ENCODE data around the gene AVPI1.
A peak's percentile ranks its signal among the peaks of the same experiment; 100 is the strongest.
"Not testable (repeated sequence)": the region's sequence is repeated elsewhere in the genome, so short reads cannot be mapped to it uniquely, and the experiment has no call there.

Gene AVPI1

DNA sequence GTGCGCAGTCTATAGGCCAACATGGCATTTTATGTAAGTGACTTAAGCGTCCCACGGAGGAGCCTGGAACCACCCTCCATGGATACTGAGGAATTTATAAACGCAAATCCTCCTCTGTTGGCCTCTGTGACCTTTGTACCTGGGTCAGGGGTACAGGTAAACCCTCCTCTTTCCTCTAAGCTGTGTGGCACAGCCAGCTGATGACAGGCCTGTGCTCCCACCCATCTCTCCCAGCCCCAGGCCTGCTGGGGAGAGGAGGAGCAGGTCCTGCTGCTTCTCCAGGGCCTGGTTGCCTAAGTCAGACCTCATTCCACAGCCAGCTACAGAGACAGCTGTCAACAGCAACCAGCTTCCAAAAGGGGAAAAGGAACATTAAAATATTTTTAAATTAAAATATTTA is 5.0 kb downstream of the AVPI1 start:
- no peak for DNase-seq (ENCODE audit: low read depth)

DNA sequence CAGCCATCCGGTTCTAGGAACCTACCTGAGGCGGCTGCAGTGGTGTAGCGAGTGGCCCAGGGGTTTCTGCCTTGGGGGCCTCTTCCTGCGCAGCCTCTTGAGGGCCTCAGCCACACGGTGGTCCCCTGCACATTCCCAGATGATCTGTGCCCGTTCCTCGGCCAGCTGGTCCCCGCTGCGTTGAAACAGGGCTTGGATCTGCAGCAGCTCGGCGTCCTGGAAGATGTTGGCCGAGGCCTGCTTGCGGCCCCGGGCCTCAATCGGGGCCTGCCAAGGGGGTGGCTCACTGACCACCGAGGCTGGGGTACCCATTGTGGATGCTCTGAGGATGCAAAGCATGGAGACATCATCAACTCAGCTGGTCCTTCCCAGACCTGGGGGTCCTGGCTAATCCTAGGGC is 7.4 kb downstream of the AVPI1 start:
- DNase-seq (ENCODE audit: low read depth): no peak

DNA sequence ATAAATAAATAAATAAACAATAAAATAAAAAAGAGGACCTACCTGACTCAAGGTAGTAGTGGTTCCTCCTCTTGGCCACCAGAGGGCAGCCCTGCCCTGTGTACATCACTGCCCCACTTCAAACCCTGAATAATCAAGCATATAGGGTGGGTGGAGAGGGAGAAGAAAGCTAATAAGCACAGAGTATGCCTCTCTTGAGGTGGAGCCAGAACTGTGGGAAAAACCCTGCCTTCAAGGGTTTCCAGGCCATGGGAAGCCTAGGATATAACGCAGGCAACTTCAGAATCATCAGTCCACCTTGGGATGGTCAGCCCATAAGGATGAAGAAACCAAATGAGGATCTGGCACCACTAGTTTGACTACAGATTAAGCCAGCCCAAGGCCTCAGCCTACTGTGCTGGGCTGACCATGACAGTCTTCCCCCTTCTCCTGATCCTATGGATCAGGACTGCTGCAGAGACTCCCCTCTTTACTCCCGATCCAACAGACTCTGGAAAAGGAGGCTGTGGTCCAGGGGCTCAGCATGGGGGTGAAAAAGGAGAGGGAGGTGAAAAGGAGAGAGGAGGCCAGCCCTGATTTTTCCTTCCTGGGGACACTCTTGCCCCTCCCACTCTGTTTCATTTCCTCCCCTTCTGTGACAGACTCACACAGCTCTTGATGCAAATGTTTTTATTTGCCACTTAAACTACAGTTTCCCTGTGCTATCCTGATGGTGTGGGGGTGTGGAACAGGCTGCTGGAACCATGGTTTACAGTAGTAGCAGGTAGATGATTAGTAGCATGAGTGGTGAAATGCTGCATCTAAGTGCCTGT is 10.1 kb downstream of the AVPI1 start:
- DNase-seq (ENCODE audit: low read depth): no peak

DNA sequence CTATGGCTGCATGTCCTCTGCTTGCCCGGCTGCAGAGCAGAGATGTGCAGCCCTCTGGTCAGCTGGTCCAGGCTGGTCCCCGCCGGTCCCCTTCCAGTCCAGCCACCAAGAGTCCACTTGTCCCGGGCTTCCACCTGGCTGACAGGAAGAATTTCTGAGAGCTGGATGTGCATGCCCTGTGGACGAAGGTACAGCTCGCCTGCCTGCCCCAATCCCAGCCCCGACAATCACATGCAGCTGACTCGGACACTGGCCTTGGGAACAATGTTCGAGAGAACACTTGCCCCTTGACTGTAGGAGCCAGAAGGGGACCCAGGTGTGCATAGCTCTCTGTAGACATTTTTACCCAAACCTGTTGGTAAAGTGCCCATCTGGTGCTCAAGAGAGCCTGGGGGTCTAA is 11.8 kb downstream of the AVPI1 start:
- DNase-seq (ENCODE audit: low read depth): no peak

DNA sequence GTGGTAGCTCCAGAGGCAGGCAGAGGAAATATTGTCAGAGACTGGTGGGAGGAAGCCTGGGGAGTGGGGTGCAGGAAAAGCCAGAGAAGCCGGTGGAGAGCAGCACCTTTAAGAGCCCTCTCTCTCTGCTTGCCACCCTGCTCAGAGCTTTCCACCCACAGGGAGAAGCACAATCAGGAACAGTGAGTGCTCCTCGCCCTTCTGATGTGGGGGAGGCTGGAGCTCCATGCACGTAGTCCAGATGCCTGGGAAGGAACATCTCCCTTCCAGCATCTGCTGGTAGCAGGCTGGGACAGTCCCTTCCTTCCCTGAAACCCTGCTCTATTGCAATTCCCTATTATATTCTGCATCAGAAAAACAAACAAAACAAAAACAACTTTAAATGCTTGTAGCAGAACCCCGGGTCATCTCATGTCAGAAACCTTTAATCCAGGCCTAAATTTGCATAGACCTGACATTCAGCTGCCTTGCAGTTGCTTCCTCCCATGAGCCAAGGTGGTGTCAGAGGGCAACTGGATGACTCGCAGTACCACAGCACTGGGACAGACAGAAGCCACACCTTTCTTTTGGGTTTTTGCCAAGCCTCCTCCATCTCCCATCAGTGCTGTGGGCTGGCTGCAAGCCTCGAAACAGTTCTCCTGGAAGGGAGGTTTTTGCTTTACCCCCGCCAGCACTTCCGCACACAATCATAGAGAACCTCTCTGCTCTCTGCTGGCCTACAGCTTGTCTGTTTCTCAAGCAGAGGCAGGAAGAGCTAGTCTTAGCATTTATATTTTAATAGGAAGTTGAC is 13.1 kb downstream of the AVPI1 start:
- no peak for DNase-seq (ENCODE audit: low read depth)

DNA sequence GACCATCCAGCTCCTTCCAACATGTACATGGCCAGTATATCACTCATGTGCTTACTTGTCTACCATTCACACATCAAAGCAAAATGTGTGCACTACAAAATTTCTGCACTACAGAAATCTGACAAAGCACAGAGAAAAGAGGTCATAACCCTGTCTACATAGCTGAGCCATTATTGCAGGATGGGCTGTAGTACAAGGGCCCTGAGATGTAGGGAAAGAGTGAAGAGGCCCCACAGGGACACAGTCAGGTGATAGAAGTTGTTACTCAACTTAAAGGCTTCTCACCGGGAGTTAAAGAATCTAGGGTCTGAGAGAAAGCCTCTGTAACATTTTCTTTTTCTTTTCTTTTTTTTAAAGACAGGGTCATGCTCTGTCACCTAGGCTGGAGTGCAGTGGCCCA is 17.5 kb downstream of the AVPI1 start:
- DNase-seq (ENCODE audit: low read depth): no peak

DNA sequence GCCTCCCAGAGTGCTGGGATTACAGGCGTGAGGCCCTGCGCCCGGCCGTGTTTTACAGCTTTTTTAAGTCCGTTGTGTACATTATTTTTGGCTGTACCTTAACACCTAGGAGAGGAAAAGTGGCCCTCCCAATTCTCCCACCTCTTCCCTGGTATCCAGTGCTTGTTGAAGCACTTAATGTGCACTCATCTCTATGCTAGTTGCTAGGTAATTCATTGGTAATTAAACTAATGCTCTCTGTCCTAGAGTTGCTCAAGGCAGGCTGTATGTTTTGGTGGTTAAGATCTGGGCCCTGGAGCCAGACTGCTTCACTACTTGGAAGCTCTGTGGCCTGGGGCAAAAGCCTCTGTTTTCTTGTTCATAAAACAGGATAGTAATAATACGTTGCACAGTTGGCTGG is 19.6 kb downstream of the AVPI1 start:
- DNase-seq (ENCODE audit: low read depth): no peak

DNA sequence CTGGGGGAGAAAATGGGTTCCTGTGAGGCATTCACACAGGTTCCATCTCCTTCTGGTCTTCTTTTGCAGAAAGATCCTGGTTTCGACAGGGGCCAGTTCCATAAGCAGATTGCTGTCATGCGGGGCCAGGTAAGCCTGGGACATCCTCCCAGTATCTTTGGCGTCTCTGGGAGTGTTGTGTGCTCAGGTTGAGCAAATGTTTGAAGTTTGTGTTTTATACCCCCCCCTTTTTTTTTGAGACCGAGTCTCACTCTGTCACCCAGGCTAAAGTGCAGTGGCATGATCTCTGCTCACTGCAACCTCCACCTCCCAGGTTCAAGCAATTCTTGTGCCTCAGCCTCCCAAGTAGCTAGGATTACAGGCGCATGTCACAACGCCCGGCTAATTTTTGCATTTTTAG is 20.0 kb downstream of the AVPI1 start:
- no peak for DNase-seq (ENCODE audit: low read depth)

DNA sequence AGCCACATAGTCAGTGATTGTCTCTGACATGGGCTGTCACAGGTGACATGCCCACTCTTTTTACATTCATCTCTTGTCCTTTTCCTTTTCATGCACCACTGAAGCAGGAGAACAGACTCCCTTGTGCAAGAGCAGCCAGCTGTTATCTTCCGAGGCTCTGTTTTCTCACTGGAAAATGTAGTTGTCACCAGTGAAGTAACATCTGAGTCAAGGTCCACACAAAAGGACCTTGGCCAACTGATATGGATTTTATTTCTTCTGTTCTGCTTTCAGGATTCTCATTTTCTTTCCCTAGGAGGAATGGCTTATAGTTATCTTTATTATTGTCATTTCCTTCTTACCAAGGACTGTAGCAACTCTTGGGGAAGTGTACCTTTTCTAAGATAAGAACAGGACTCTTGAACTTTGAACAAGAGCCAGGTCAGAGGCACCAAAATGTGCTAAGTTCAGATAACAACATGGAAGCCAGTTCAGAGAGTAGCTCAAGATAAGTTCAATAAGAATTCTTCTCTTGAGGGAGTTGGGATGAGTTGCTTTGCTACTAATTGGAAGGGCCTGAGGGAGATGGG is 22.7 kb downstream of the AVPI1 start:
- DNase-seq (ENCODE audit: low read depth): no peak

DNA sequence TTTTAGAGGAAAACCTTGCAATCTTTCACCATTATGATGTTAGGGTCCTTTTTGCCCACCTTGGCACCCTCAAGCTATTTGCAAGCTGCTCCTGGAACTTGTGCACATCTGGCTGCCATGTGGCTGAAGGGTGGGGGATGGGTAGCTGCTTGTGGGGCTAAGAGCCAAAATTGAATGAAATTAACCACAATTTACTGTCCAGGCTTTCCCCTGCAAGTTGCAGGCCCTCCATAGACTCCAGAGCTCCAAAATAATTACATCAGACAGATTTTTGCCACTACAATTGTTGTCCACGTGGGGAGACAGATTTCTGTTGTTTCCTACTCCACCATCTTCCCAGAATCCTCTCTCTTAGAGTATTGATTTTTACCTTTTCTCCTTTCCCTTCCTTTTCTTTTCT is 27.5 kb downstream of the AVPI1 start:
- no peak for DNase-seq (ENCODE audit: low read depth)

DNA sequence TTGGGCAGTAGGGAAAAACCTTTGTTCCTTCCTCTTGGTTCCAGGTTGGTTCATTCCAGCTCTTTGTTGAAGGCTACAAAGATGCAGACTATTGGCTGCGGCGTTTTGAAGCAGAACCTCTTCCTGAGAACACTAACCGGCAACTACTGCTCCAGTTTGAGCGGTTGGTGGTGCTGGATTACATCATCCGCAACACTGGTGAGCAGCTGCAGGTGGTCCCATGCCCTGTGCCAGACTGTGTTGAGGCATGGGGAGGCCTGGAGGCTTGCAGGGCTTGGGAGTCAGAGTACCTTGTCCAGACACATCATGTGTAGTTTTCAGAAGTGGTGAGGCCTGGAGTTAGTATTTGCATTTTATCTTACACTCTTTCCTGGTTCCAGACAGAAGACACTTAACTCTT is 30.3 kb downstream of the AVPI1 start:
- no peak for DNase-seq (ENCODE audit: low read depth)

DNA sequence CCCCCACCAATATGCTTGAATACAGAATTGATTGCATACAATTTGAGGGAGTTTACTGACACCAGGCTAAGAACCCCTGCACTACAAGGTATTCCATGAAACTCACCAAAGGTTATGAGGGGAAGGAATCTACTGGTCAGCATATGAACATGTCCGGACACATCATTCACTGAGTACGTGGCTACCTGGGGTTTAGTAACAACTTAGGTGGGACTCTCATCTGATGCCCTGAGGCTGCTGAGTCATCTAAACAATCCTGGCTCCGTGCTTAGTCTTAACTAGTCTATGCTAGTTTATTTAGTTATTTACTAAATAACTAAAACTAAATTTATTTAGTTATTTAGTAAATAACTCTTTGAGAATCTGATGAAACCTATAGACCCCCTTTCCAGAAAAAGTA is 35.3 kb downstream of the AVPI1 start:
- DNase-seq (ENCODE audit: low read depth): no peak

DNA sequence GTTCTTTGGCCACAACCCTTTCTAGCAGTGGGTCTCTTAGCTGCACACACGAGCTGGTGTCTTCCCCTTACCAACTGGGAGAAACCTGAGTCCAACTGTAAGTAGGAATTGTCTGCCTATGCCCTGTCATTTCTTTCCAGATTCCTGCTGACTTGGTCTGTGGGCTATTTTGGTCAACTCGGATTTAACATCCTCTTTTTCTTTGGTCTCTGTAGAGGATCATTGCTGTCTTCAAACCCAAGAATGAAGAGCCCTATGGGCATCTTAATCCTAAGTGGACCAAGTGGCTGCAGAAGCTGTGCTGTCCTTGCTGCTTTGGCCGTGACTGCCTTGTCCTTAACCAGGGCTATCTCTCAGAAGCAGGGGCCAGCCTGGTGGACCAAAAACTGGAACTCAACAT is 36.3 kb downstream of the AVPI1 start:
- no peak for DNase-seq (ENCODE audit: low read depth)

DNA sequence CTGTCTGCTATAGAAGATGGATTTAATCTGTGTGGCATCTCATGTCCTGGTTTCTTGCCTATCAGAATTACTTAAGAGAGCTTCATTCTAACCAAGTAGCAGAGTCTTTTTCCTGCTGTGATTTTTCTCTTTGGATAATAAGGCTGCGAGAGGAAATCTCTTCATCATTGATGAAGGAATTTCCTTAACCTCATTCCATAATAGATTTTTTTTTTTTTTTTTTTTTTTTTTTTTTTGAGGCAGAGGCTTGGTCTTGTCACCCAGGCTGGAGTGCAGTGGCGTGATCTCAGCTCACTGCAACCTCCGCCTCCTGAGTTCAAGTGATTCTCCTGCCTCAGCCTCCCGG is 37.7 kb downstream of the AVPI1 start:
- not testable (repeated sequence) for DNase-seq (ENCODE audit: low read depth)

DNA sequence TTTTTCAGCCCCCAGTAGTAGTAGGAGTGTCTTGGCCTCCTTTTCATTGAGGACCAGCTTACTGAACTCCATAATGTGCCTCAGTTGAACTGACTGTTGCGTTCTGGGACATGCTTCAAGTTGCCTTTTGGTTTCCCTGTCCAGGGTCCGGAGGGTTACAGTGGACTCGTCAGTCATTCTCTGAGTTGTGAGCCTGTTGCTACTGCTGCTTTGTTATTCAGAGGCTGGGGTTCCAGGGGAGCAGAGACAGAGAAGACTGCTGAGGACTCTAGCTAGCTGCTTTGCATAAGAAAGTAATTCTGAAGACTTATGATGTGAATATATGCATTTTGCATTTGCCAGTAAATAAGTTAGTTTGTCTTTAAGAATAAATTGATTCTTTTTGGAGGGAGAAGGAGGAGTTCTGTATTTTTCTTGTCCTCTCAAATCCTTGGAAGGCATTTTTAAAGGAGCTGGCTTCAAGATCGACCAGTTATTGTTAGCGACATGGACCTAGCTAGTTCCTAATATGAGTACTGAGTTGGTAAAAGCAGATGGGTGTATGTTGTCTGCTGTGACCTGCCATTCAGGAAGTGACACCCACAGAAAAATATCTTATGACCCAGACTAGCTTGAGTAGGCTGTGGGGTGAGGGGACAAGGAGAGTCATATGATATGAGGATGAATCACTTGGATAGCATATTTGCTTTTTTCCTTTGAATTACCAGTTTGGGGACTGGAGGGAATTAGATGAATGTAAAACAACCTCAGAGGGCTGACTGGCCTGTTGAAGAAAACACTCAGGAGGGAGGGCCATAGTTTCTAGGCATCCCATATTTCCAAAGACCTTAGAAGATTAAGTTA is 38.3 kb downstream of the AVPI1 start:
- no peak for DNase-seq (ENCODE audit: low read depth)

DNA sequence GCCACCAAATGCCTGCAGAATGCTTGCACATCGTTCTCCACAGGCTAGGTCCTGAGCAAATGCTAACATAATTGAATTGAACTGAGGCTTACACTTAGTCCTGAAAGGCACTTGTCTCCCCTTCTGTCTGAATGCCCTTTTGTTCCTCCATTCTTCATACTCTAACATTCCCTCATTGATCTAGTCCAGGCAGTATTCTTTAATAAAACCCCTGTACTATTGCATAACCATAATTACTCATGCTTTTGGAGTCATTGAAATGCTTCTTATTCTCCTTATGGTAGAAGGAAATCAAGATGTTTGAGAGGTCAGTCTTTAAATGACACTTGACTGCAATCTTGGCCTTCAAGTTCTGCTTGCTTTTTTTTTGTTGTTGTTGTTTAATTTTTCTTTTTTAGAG is 39.5 kb downstream of the AVPI1 start:
- no peak for DNase-seq (ENCODE audit: low read depth)

DNA sequence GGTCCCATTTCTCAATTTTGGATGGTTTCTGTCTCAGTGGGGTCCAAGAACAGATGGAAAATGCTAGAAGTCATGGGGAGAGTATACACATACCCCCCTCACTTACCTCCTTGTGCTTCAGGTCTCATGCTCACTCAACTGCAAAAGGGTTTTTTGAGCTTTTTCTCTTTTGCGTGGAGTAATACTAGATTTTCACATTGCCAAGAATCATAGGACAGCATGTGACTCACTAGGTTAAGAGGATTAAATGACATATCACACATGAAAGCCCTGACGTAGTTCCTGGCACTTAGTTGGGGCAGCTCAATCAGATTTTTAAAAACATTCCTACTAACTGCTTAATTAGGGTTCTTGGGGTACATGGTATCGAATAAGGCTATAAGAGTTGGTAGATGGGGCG is 42.1 kb downstream of the AVPI1 start:
- DNase-seq (ENCODE audit: low read depth): no peak

DNA sequence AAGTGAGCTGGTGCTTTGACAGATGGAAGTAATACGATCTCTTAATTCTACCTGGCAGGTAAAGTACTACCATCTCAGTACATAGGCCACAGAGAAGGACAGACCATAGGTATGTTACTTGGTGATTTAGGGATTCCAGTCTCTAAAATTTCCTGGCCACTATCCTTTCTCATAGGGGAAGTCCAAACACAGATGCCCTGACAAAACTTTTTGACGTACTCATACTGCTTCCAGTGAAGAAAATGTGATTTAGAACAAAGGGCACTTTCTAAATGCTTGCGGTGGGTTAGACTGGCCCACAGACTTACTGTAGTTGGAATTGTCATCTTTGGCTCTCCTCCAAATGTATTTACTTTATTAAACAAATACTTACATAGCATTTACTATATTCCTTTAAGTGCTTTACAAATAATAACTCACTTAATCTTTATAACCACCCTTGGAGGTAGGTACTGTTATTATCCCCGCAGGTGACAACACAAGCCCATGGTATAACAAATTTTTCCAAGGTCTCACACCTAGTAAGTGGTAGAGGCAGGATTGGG is 43.5 kb downstream of the AVPI1 start:
- no peak for DNase-seq (ENCODE audit: low read depth)

DNA sequence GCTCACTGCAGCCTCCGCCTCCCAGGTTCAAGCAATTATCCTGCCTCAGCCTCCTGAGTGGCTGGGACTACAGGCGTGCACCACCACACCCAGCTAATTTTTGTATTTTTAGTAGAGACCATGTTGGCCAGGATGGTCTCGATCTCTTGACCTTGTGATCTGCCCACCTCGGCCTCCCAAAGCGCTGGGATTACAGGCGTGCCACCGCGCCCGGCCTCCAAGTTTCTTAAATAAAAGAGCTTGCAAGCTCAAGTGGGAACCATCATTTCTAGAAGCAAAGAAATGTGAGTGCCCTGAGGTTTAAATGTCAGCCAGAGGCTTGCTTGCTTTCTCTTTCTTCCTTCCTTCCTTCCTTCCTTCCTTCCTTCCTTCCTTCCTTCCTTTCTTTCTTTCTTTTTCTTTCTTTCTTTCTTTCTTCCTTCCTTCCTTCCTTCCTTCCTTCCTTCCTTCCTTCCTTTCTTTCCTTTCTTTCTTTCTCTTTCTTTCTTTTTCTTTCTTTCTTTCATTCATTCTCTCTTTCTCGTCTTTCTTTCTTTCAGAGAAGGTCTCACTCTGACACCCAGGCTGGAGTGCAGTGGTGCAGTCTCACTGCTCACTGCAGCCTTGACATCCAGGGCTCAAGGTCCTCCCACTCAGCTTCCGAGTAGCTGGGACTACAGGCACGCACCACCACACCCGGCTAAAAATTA is 44.4 kb downstream of the AVPI1 start:
- DNase-seq (ENCODE audit: low read depth): not testable (repeated sequence)

DNA sequence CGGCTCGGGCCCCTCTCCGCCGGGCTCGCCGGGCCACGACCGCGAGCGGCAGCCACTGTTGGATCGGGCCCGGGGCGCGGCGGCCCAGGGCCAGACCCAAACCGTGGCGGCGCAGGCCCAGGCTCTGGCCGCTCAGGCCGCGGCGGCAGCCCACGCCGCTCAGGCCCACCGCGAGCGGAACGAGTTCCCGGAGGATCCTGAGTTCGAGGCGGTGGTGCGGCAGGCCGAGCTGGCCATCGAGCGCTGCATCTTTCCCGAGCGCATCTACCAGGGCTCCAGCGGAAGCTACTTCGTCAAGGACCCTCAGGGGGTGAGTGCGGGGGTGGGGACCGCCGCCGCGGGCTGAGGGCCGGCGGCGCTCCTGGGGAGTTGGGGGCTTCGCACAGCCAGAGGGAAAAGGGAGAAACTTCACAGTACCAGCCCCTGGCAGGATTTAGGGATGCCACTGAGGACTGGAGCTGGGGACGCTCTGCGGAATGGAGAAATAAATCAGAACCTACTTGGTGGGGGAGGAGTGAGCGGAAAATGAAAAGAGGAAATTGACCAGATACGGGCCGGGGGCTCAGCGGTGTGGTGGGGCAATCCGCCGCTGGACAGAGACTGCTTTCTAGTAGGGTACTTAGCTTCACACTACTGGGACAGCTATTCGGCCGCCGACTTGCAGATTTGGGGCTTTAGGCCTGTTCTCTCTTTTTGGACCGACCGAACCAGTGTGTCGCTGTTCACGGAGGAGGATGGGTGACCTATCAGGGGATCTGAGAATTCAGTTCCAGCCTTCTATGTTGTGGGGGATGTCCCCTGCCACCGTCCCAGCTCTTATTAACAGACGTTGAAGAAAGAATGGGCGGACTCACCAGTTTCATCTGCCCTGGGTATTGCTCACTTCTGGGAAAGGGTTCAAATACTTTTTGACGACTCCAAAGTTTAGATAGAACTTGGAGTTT is 45.9 kb downstream of the AVPI1 start:
- peak; percentile 16 for DNase-seq (ENCODE audit: low read depth)
